ENCODE measurements around the gene TSPAN3. TPM values are rescaled to one million over a fixed set of nuclear protein-coding genes. Genes with fewer than 3 reads are reported as not detected.

The TSPAN3 gene
- total RNA-seq (202 and 215 TPM in 2 replicates), polyA plus RNA-seq (540 and 606 TPM in 2 replicates), polyA minus RNA-seq (517 and 589 TPM in 2 replicates), Bru-seq, nascent RNA (percentile 89 among the genes with signal in this experiment), BruChase-seq, experiment 1, labeled RNA remaining after a 6-hour chase (percentile 92 among the genes with signal in this experiment), BruChase-seq, experiment 2, labeled RNA remaining after a 2-hour chase (percentile 92 among the genes with signal in this experiment)
- polyA plus RNA-seq (2011; cell fraction: cytosol; rRNA removed): 355 and 426 TPM in 2 replicates
- polyA plus RNA-seq (2011; cell fraction: nucleus; rRNA removed): 183 and 205 TPM in 2 replicates
- 245 and 300 TPM in 2 replicates for polyA plus RNA-seq (2012)
- polyA minus RNA-seq (2011; cell fraction: cytosol; rRNA and poly(A)+ RNA removed): 73.8 TPM
- 67.3 and 107 TPM in 2 replicates for polyA minus RNA-seq (2011; cell fraction: nucleus; rRNA and poly(A)+ RNA removed)
- long read RNA-seq, full-length matches to known transcripts: 595 of 620 reads
- long read RNA-seq, partial matches to known transcripts: 6 of 620 reads
- long read RNA-seq, other reads (novel, unspliced or antisense): 19 of 620 reads

DNA sequence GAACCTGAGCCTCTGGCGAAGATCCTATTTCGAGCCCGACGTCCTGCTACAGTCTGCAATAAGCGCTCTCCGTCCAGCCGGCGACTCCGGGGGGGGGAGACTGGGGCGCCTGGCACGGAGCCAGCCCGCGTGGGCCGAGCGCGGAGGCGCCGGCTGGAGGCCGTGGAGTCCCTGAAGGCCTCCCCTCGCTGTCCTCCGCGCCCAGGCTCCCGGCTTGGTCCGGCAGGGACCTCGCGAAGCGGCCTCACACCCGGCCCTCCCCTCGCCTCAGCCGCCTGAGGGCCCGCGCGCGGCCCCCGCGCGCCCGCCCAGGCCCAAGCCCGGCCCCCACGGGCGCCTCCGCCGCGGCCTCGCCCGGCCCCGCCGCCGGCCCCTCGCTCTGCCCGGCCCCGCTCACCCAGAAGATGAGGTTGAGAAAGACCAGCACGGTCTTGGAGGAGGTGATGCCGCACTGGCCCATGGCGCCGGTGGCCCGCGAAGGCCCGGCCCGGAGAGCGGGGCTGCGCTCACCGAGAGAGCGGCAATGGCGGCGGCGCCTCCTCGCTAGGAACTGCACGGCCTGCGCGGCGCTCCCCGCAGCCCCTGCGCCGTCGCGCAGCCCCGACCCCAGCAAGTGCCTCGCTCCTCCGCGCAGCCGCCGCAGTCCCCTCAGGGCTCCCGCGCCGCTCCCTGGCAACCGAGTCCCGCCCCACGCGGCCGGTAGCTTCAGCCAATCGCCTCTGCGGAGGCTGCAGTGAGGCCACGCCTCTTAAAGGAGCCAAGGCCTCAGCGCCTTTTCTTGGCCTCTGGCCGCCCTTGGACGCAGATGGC is at the start of gene TSPAN3:
TSPAN3 (minus strand) TSS at position 615 of the 810 bp plus-strand sequence; CDS start at position 460, 155 bp downstream.
- POLR2A ChIA-PET: interaction anchor here (1.0 kb wide), 1 partner anchor 10 kb away, joined by 6 read pairs; no protein-coding TSS in a partner anchor
- intact Hi-C loops (cut with micrococcal nuclease) (loop anchor here (1.0 to 2.0 kb wide), 2 partner anchors 36 to 350 kb away; partner anchors contain the start of genes HMG20A and PEAK1), dilution Hi-C loops (cut with MboI; ENCODE audit: extremely low pct_ligation_motif_present, low sequenced_read_pairs) (no loop called here)
- Histone ChIP-seq H3K4me1 (ENCODE audit: control insufficient read depth, extremely low read depth, insufficient read depth, low read length) (peaks cover 35% of the 10 kb centered on the region), H3K9me1 (replicated peaks; ENCODE audit: control insufficient read depth, extremely low read depth, insufficient read depth, low read length) (no peaks in the 10 kb centered on the region), H3K27ac (ENCODE audit: insufficient read depth, low read depth, low read length) (peak within 1 kb of the TSS; percentile 81), H4K20me1 (replicated peaks; ENCODE audit: control insufficient read depth, extremely low read depth, insufficient read depth, low read length) (no peaks in the 10 kb centered on the region), H3K9ac (replicated peaks; ENCODE audit: extremely low read depth, insufficient read depth, low read length) (peak within 1 kb of the TSS; percentile 95), H3K27me3 (ENCODE audit: control insufficient read depth in 2 of 2, insufficient read depth in 2 of 2, low read length in 2 of 2) (peaks cover 4% of the 10 kb centered on the region in 2 experiments), H2AFZ (ENCODE audit: low read depth, low read length) (peak within 1 kb of the TSS; percentile 83), H3K4me2 (ENCODE audit: insufficient read depth, low read length) (peak within 1 kb of the TSS; percentile 98), H3K79me2 (ENCODE audit: control insufficient read depth, insufficient read depth, low read length) (peaks cover 45% of the 10 kb centered on the region), H3K4me3 (replicated peaks in 1 of 3; ENCODE audit: insufficient read depth in 1 of 3, low read depth in 1 of 3, low read length in 3 of 3) (peak within 1 kb of the TSS; percentile 53 to 98 (median 90)), H3K9me3 (replicated peaks; ENCODE audit: control insufficient read depth, insufficient read depth, low read length) (no peaks in the 10 kb centered on the region), H3K36me3 (ENCODE audit: control insufficient read depth in 2 of 2, extremely low read depth in 1 of 2, insufficient read depth in 2 of 2, low read length in 2 of 2) (no peaks in the 10 kb centered on the region)
- FAIRE-seq (peak; percentile 70), DNase-seq (ENCODE audit: low read depth, low spot score) (peak; percentile 96)
- BruUV-seq (replicated peaks): no TSS peak
- CTCF ChIA-PET: interaction anchor here (1.0 kb wide), 3 partner anchors 20 to 473 kb away, joined by 5 to 7 read pairs (median 7); no protein-coding TSS in a partner anchor
- TF ChIP-seq GATA2 (IDR thresholded peaks at IDR 0.05; ENCODE audit: insufficient read depth, insufficient read length, low read depth, low read length): no peak
- TF ChIP-seq, protein P1, sequence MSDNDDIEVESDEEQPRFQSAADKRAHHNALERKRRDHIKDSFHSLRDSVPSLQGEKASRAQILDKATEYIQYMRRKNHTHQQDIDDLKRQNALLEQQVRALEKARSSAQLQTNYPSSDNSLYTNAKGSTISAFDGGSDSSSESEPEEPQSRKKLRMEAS (IDR thresholded peaks at IDR 0.05; ENCODE audit: insufficient read depth, insufficient read length): peak; percentile 38
- no peak for TF ChIP-seq MYC (IDR thresholded peaks at IDR 0.05; ENCODE audit: low read depth, low read length)
- TF ChIP-seq POLR2A (IDR thresholded peaks at IDR 0.05; ENCODE audit: low read depth, low read length): peak; percentile 70
- TF ChIP-seq EZH2 (IDR thresholded peaks at IDR 0.05; ENCODE audit: borderline replicate concordance, low read depth, low read length, severe bottlenecking): no peak
- peak; percentile 93 for TF ChIP-seq POLR2AphosphoS5 (IDR thresholded peaks at IDR 0.05; ENCODE audit: insufficient read depth, low read depth, low read length)

Data from endothelial cell of umbilical vein (primary cell).